GM19452 (cell line): ENCODE measurements around the gene KRTAP5-4.

Experiments
- ATAC-seq: cut with Tn5 transposase; IDR thresholded peaks from one replicate; pipeline ENCODE4 v1.9.1; 2021; ENCODE audit not compliant: unreplicated experiment

The KRTAP5-4 gene

GRCh38 chr11:1574238-1574932 lies 47.6 kb downstream of the KRTAP5-4 start:
- ATAC-seq, result no peak

- no peak for ATAC-seq
Observed at GRCh38 chr11:1573903-1574237, 48.1 kb downstream of the KRTAP5-4 start.

- ATAC-seq, result no peak
Observed at GRCh38 chr11:1573077-1573902, 48.6 kb downstream of the KRTAP5-4 start.

- peak; percentile 53 for ATAC-seq
Observed at GRCh38 chr11:1572197-1573076, 49.5 kb downstream of the KRTAP5-4 start, which contains the start of gene DUSP8. DUSP8 (minus strand) TSS chr11:1572271; CDS start chr11:1565826, 6,445 bp downstream.

- no peak for ATAC-seq
Observed at GRCh38 chr11:1571760-1572196, 50.2 kb downstream of the KRTAP5-4 start.
